ENCODE results near the gene ARHGAP23.

ARHGAP23 gene

DNA sequence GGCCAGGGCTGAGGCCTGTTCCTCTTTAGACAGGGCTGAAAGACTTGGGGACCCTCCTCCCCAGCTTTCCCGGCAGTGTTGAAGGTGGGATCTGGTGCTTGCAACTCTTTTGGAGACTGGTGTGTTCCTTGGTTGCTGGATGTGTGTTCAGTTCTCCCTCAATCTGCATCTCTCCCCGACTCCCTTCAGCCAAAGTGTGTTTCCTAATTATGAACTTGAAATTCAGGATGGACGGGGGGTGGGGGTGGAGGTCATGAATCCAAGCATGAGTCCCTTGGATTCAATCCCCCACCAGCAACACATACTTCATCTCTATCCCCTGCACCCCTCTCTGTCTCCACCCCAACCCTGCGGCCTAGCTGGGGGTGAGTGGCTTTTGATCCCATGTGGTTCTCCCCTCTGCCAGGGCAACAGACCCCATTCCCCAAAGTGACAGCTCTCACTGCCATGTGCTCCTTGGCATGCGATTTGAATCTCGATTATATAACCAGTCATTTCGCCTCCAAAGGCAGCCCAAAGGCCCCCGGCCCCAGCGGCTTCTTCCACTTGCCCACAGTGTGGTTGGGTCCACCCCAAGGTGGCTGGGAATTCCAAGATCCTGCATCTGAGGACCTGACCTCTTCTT, 1.3 kb downstream of the ARHGAP23 start:
- H3K79me1 ChIP-seq (ENCODE audit: low read length): no peaks in the 10 kb centered on the region
- H4K5ac ChIP-seq (ENCODE audit: low read length): no peak overlapping the region
- H3K4me1 ChIP-seq (ENCODE audit: control insufficient read depth, low read depth, low read length): no peaks in the 10 kb centered on the region
- H3K4ac ChIP-seq (ENCODE audit: low read depth, low read length): no peak overlapping the region
- no peaks in the 10 kb centered on the region for H3K27me3 ChIP-seq (ENCODE audit: insufficient read depth, low read length, poor library complexity)
- H4K8ac ChIP-seq (ENCODE audit: low read depth, low read length): no peak overlapping the region
- peak overlapping the region; percentile 15 for H3K18ac ChIP-seq (ENCODE audit: low read length)
- H2BK120ac ChIP-seq (ENCODE audit: low read depth, low read length): no peak overlapping the region
- H3K23ac ChIP-seq (ENCODE audit: low read length): no peak overlapping the region
- peak overlapping the region; percentile 70 for H3K9ac ChIP-seq (ENCODE audit: low read length)
- H3K27ac ChIP-seq (ENCODE audit: low read depth, low read length): no peak overlapping the region
- no peak overlapping the region for H2BK15ac ChIP-seq (replicated peaks; ENCODE audit: low read depth)
- no peaks in the 10 kb centered on the region for H3K36me3 ChIP-seq (ENCODE audit: control insufficient read depth, insufficient read depth, low read length)
- H2AK5ac ChIP-seq (ENCODE audit: low read length): no peak overlapping the region
- no peak overlapping the region for H3K4me3 ChIP-seq (ENCODE audit: low read length)
- H3K4me2 ChIP-seq (ENCODE audit: low read length): peak overlapping the region; percentile 91
- H2BK5ac ChIP-seq (ENCODE audit: low read length): no peak overlapping the region
- H3K56ac ChIP-seq (ENCODE audit: low read length): peak overlapping the region; percentile 82
- no CpG with 5 or more reads among the region's 9 CpGs for WGBS (ENCODE audit: extremely low coverage, insufficient coverage, low lambda C conversion rate)
- no peak for DNase-seq
- H3K79me2 ChIP-seq (ENCODE audit: control insufficient read depth, insufficient read depth, low read length): no peaks in the 10 kb centered on the region

- Histone ChIP-seq H3K4ac (ENCODE audit: low read depth, low read length) (no peak overlapping the region), H4K8ac (ENCODE audit: low read depth, low read length) (no peak overlapping the region), H3K79me1 (ENCODE audit: low read length) (peaks cover 2% of the 10 kb centered on the region), H3K36me3 (ENCODE audit: control insufficient read depth, insufficient read depth, low read length) (no peaks in the 10 kb centered on the region), H3K56ac (ENCODE audit: low read length) (no peak overlapping the region), H3K4me2 (ENCODE audit: low read length) (no peak overlapping the region), H3K27me3 (ENCODE audit: insufficient read depth, low read length, poor library complexity) (no peaks in the 10 kb centered on the region), H4K5ac (ENCODE audit: low read length) (no peak overlapping the region), H2BK15ac (replicated peaks; ENCODE audit: low read depth) (no peak overlapping the region), H2AK5ac (ENCODE audit: low read length) (no peak overlapping the region), H3K27ac (ENCODE audit: low read depth, low read length) (no peak overlapping the region), H2BK120ac (ENCODE audit: low read depth, low read length) (no peak overlapping the region), H3K79me2 (ENCODE audit: control insufficient read depth, insufficient read depth, low read length) (no peaks in the 10 kb centered on the region), H3K4me3 (ENCODE audit: low read length) (no peak overlapping the region), H3K23ac (ENCODE audit: low read length) (no peak overlapping the region), H3K18ac (ENCODE audit: low read length) (no peak overlapping the region), H3K9ac (ENCODE audit: low read length) (no peak overlapping the region), H3K4me1 (ENCODE audit: control insufficient read depth, low read depth, low read length) (no peaks in the 10 kb centered on the region), H2BK5ac (ENCODE audit: low read length) (no peak overlapping the region)
- DNase-seq: no peak
- whole genome bisulfite sequencing (ENCODE audit: extremely low coverage, insufficient coverage, low lambda C conversion rate): no CpG with 5 or more reads among the region's 3 CpGs
Observed at GRCh38 chr17:38430316-38430715, 2.1 kb downstream of the ARHGAP23 start.

DNA sequence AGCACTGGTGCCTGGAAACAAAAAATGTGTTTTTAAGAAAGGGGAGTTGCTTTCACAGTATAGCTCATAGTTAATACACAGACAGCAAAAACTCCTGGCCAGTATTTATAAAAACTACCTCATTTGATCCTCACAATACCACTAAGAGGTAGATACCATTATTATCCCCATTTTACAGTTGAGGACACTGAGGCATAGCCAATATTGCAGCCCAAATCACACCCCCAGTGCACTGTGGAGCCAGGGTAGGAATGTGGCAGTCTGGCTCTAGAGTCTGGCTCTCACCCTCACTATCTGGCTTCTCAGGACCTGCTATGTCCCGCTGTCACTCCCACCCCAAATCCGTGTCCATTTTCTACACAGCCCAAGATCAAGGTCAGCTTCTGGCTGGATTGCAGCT, 2.6 kb downstream of the ARHGAP23 start:
- H3K4me2 ChIP-seq (ENCODE audit: low read length): no peak overlapping the region
- no peak overlapping the region for H3K18ac ChIP-seq (ENCODE audit: low read length)
- no peak overlapping the region for H3K4me3 ChIP-seq (ENCODE audit: low read length)
- H4K5ac ChIP-seq (ENCODE audit: low read length): no peak overlapping the region
- no peaks in the 10 kb centered on the region for H3K36me3 ChIP-seq (ENCODE audit: control insufficient read depth, insufficient read depth, low read length)
- no peaks in the 10 kb centered on the region for H3K79me2 ChIP-seq (ENCODE audit: control insufficient read depth, insufficient read depth, low read length)
- no peak overlapping the region for H4K8ac ChIP-seq (ENCODE audit: low read depth, low read length)
- peaks cover 2% of the 10 kb centered on the region for H3K79me1 ChIP-seq (ENCODE audit: low read length)
- H3K4ac ChIP-seq (ENCODE audit: low read depth, low read length): no peak overlapping the region
- H3K56ac ChIP-seq (ENCODE audit: low read length): no peak overlapping the region
- no peak overlapping the region for H2BK120ac ChIP-seq (ENCODE audit: low read depth, low read length)
- H3K27me3 ChIP-seq (ENCODE audit: insufficient read depth, low read length, poor library complexity): no peaks in the 10 kb centered on the region
- WGBS (ENCODE audit: extremely low coverage, insufficient coverage, low lambda C conversion rate): no CpG with 5 or more reads among the region's 2 CpGs
- DNase-seq: no peak
- no peaks in the 10 kb centered on the region for H3K4me1 ChIP-seq (ENCODE audit: control insufficient read depth, low read depth, low read length)
- no peak overlapping the region for H2BK15ac ChIP-seq (replicated peaks; ENCODE audit: low read depth)
- H2BK5ac ChIP-seq (ENCODE audit: low read length): no peak overlapping the region
- no peak overlapping the region for H3K23ac ChIP-seq (ENCODE audit: low read length)
- H2AK5ac ChIP-seq (ENCODE audit: low read length): no peak overlapping the region
- H3K9ac ChIP-seq (ENCODE audit: low read length): no peak overlapping the region
- no peak overlapping the region for H3K27ac ChIP-seq (ENCODE audit: low read depth, low read length)

GRCh38 chr17:38431346-38432145, 3.3 kb downstream of the ARHGAP23 start:
- Histone ChIP-seq H3K9ac (ENCODE audit: low read length) (no peak overlapping the region), H3K79me1 (ENCODE audit: low read length) (peaks cover 2% of the 10 kb centered on the region)

DNA sequence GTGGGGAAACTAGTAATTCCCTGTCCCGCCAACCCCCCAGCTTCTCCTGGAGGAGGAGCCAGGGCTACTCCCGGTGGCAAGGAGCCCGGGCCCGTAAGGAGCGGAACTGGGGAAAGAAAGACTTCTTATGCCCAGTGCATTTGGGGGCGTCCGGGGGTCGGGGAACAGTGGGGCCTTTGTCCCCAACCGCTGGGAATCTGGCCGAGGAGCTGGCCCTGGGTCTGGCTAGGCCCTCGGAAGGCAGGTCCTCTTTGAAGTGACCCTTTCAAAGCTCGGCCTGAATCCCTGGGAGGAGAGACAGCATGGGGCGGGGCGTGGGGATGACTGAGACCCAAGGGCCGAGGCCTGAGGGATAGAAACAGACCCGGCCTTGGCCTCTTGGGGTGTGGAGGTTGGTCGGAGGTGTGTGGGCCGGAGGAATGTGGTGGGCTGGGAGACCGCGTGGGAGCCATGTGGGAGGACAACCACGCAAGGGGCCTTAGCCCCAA, 6.0 kb downstream of the ARHGAP23 start:
- Histone ChIP-seq H2BK15ac (replicated peaks; ENCODE audit: low read depth) (no peak overlapping the region), H4K8ac (ENCODE audit: low read depth, low read length) (no peak overlapping the region), H2AK5ac (ENCODE audit: low read length) (no peak overlapping the region), H3K56ac (ENCODE audit: low read length) (no peak overlapping the region), H2BK5ac (ENCODE audit: low read length) (no peak overlapping the region), H3K79me2 (ENCODE audit: control insufficient read depth, insufficient read depth, low read length) (no peaks in the 10 kb centered on the region), H3K4ac (ENCODE audit: low read depth, low read length) (no peak overlapping the region), H3K18ac (ENCODE audit: low read length) (no peak overlapping the region), H3K4me2 (ENCODE audit: low read length) (no peak overlapping the region), H3K79me1 (ENCODE audit: low read length) (peaks cover 2% of the 10 kb centered on the region), H3K27ac (ENCODE audit: low read depth, low read length) (no peak overlapping the region), H3K9ac (ENCODE audit: low read length) (no peak overlapping the region), H3K4me3 (ENCODE audit: low read length) (no peak overlapping the region), H3K27me3 (ENCODE audit: insufficient read depth, low read length, poor library complexity) (no peaks in the 10 kb centered on the region), H4K5ac (ENCODE audit: low read length) (no peak overlapping the region), H2BK120ac (ENCODE audit: low read depth, low read length) (no peak overlapping the region), H3K36me3 (ENCODE audit: control insufficient read depth, insufficient read depth, low read length) (no peaks in the 10 kb centered on the region), H3K4me1 (ENCODE audit: control insufficient read depth, low read depth, low read length) (no peaks in the 10 kb centered on the region), H3K23ac (ENCODE audit: low read length) (no peak overlapping the region)
- no peak for DNase-seq
- WGBS (ENCODE audit: extremely low coverage, insufficient coverage, low lambda C conversion rate): no CpG with 5 or more reads among the region's 21 CpGs

More at GRCh38 chr17:38431346-38432145, 3.3 kb downstream of the ARHGAP23 start:
- no peak overlapping the region for H2BK5ac ChIP-seq (ENCODE audit: low read length)
- H3K4me1 ChIP-seq (ENCODE audit: control insufficient read depth, low read depth, low read length): no peaks in the 10 kb centered on the region
- no peak overlapping the region for H2BK120ac ChIP-seq (ENCODE audit: low read depth, low read length)
- H4K5ac ChIP-seq (ENCODE audit: low read length): no peak overlapping the region
- H3K18ac ChIP-seq (ENCODE audit: low read length): no peak overlapping the region
- H3K4me2 ChIP-seq (ENCODE audit: low read length): no peak overlapping the region
- H3K56ac ChIP-seq (ENCODE audit: low read length): no peak overlapping the region
- no peak overlapping the region for H3K4me3 ChIP-seq (ENCODE audit: low read length)
- H3K4ac ChIP-seq (ENCODE audit: low read depth, low read length): no peak overlapping the region
- no peak for DNase-seq
- no peaks in the 10 kb centered on the region for H3K79me2 ChIP-seq (ENCODE audit: control insufficient read depth, insufficient read depth, low read length)
- no peak overlapping the region for H4K8ac ChIP-seq (ENCODE audit: low read depth, low read length)
- no peak overlapping the region for H2BK15ac ChIP-seq (replicated peaks; ENCODE audit: low read depth)
- no peak overlapping the region for H2AK5ac ChIP-seq (ENCODE audit: low read length)
- H3K27ac ChIP-seq (ENCODE audit: low read depth, low read length): no peak overlapping the region
- H3K36me3 ChIP-seq (ENCODE audit: control insufficient read depth, insufficient read depth, low read length): no peaks in the 10 kb centered on the region
- H3K23ac ChIP-seq (ENCODE audit: low read length): no peak overlapping the region
- no CpG with 5 or more reads among the region's 10 CpGs for WGBS (ENCODE audit: extremely low coverage, insufficient coverage, low lambda C conversion rate)
- H3K27me3 ChIP-seq (ENCODE audit: insufficient read depth, low read length, poor library complexity): no peaks in the 10 kb centered on the region
